Brain microvascular endothelial cell (primary cell): Measurements from ENCODE around the gene PDLIM4.

ENCODE experiments used
- DNase-seq: peaks from one replicate; pipeline ENCODE4 v3.0.0-alpha.2; 2020
- H3K27ac ChIP-seq: fragments of 250-450 bp; sonication (Bioruptor Pico); 2 replicates; pipeline ENCODE4 v1.5.1; 2020; ENCODE audit warnings: mild to moderate bottlenecking, moderate library complexity
- H3K27me3 ChIP-seq: fragments of 250-450 bp; sonication (Bioruptor Pico); replicated peaks from 2 replicates; pipeline ENCODE4 v1.5.1; 2020; ENCODE audit warnings: mild to moderate bottlenecking
- H3K36me3 ChIP-seq: fragments of 250-450 bp; sonication (Bioruptor Pico); replicated peaks from 2 replicates; pipeline ENCODE4 v1.5.1; 2020; ENCODE audit warnings: mild to moderate bottlenecking
- H3K4me3 ChIP-seq: 2 replicates; pipeline ENCODE4 v1.5.1; 2011; ENCODE audit warnings: low read depth, mild to moderate bottlenecking, control low read depth, low read length, moderate library complexity
- CTCF ChIP-seq: IDR thresholded peaks from 2 replicates; pipeline ENCODE4 v1.5.1; 2011; ENCODE audit warnings: low read depth, mild to moderate bottlenecking, moderate library complexity, low read length, control low read depth, inconsistent platforms; ENCODE audit errors: missing control alignments
- in situ Hi-C: cut with HindIII; loops from 2 replicates; pipeline ENCODE4 v1.10.0; 2017; ENCODE audit warnings: low sequenced_read_pairs, low pct_ligation_motif_present

PDLIM4 gene

GRCh38 chr5:132301344-132302271, 44.1 kb downstream of the PDLIM4 start:
- no peak overlapping the region for H3K4me3 ChIP-seq

GRCh38 chr5:132302413-132302812, 44.9 kb downstream of the PDLIM4 start:
- H3K27me3 ChIP-seq, result no peaks in the 10 kb centered on the region
- DNase-seq, result no peak
- H3K27ac ChIP-seq, result no peak overlapping the region
- TF ChIP-seq CTCF, result no peak
- in situ Hi-C loops, result no loop called here
- no peaks in the 10 kb centered on the region for H3K36me3 ChIP-seq
- H3K4me3 ChIP-seq, result no peak overlapping the region

More at GRCh38 chr5:132301344-132302271, 44.1 kb downstream of the PDLIM4 start:
- no peak for TF ChIP-seq CTCF
- DNase-seq, result no peak
- in situ Hi-C loops, result no loop called here
- H3K27ac ChIP-seq, result no peak overlapping the region
- no peaks in the 10 kb centered on the region for H3K27me3 ChIP-seq
- no peaks in the 10 kb centered on the region for H3K36me3 ChIP-seq

- no peak for DNase-seq
- in situ Hi-C loops, result no loop called here
- Histone ChIP-seq H3K27ac (no peak overlapping the region), H3K27me3 (no peaks in the 10 kb centered on the region), H3K36me3 (no peaks in the 10 kb centered on the region), H3K4me3 (no peak overlapping the region)
- no peak for TF ChIP-seq CTCF
Measured at GRCh38 chr5:132303589-132303988, 46.1 kb downstream of the PDLIM4 start.

- H3K27me3 ChIP-seq, result no peaks in the 10 kb centered on the region
- TF ChIP-seq CTCF, result no peak
- in situ Hi-C loops, result no loop called here
- H3K27ac ChIP-seq, result no peak overlapping the region
- H3K4me3 ChIP-seq, result no peak overlapping the region
- no peaks in the 10 kb centered on the region for H3K36me3 ChIP-seq
- DNase-seq, result no peak
Measured at GRCh38 chr5:132305420-132305819, 47.9 kb downstream of the PDLIM4 start.

- no peak for TF ChIP-seq CTCF
- in situ Hi-C loops, result no loop called here
- Histone ChIP-seq H3K27ac (no peak overlapping the region), H3K27me3 (no peaks in the 10 kb centered on the region), H3K36me3 (no peaks in the 10 kb centered on the region), H3K4me3 (no peak overlapping the region)
- no peak for DNase-seq
Measured at GRCh38 chr5:132308701-132309100, 51.2 kb downstream of the PDLIM4 start.

- H3K27ac ChIP-seq, result no peak overlapping the region
- H3K36me3 ChIP-seq, result no peaks in the 10 kb centered on the region
- no peaks in the 10 kb centered on the region for H3K27me3 ChIP-seq
- TF ChIP-seq CTCF, result no peak
- DNase-seq, result no peak
- in situ Hi-C loops, result no loop called here
- H3K4me3 ChIP-seq, result no peak overlapping the region
Measured at GRCh38 chr5:132309679-132310078, 52.2 kb downstream of the PDLIM4 start.
